Hematopoietic multipotent progenitor cell treated with erythropoietin and hydrocortisone succinate and interleukin-3 and kit ligand, for 6 days (in vitro differentiated cells): ENCODE measurements around the gene SARDH.

Source experiments
- DNase-seq: peaks from one replicate; pipeline ENCODE4 v3.0.0-alpha.2; 2015

SARDH gene

DNA sequence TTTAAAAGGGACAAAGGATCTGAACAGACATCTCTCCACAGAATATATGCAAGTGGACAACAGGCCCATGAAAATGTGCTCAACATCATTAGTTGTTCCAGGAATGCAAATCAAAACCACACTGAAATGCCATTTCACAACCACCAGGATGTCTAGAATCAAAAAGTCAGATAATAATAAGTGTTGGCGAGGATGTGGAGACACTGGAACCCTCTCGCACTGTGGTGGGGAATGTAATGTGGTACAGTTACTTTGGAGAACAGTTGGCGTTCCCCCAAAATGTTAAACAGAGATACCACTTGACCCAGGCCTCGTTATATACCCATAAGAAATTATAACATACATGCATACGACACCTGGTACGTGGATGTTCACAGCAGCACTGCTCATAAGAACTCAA is 38.6 kb downstream of the SARDH start:
- DNase-seq, result no peak

DNA sequence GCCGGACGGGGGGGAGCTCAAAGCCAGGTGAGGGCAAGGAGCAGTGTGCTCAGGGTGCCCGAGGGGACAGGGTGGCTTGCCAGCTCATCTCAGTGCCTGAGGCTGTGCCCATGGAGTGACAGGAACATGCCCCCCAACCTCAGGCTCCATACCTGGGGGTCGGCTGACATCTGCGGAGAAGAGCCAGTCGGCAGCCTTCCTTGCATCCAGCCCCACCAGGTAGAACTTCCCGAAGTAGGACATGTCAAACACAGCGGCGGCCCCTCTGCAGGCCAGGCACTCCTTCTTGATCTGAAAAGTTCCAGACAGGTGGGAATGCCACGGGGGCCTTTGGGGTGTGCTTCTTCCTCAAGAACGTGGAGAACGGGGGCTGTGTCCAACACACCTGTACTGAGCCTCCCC is 42.1 kb downstream of the SARDH start:
- DNase-seq, result no peak

DNA sequence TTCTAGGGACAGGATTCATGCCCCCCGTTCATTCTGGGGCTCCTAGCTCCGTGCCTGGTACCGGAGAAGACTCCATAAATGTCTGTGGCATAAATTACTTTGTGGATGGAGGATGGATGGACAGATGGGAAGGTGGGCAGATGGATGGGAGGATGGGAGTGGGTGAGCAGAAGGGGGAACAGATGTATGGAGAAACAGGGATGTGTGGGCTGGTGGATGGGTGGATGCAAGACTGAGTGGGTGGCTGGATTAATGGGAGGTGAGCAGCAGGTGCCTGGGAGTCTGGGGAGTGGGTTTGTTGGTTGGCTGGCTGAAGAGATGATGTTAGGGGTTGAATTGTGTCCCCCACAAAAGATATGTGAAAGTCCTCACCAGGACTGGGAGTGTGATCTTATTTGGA is 43.5 kb downstream of the SARDH start:
- no peak for DNase-seq

DNA sequence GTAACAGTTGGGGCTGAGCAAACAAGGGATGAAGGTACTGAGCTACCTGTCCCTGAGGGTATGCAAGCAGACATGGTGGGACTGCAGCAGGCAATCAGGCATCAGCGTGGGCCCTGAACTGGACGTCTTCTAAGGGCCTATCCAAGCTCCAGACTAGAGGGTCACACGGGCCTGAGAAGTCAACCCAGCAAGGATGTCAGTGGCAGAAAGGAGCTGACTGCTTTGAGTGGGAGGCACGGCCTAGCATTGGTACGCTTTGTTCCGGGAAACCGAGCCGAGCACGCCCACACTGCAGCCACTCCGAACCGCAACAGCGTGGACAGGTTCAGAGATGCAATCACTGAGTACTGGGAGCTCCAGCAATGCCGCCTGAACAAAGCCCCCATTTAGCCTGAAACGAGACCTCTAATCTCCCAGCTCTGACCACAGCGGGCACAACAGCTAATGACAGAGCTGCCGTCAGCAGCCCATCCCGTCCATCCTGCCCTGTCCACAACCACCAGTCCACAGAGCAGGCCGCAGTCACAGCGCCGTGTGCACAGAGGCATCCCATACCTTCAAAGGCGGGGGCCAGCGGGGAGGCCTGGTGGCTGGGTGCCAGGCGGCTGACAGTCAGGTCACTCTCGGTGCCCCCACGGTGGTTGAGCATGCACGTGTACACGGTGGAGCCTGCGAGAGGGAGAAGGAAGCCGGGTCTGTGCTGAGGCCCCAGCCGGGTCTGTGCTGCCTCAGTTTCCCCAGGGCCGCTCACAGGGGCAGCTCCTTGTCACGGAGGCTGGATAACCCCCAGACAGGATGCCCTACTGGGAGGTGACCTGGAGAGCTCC is 44.2 kb downstream of the SARDH start:
- DNase-seq, result no peak

DNA sequence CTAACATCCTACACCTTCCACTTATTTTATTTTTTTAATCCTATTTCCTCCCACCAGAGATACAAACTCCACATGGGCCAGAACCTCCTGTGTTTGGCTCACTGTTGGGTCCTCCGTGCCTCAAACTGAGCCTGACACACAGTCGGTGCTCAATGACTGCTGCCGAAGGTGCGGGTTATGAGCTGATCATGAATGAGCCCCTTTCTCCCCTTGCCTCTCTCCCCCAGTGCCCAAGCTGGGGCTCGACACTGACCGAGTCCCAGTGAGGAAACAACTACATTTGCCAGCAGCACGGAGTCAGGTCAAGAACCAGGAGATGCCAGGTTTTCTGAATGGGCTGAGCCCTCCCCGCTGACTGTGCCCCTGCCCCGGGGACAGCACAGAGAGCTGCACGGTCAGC is 45.0 kb downstream of the SARDH start:
- no peak for DNase-seq

DNA sequence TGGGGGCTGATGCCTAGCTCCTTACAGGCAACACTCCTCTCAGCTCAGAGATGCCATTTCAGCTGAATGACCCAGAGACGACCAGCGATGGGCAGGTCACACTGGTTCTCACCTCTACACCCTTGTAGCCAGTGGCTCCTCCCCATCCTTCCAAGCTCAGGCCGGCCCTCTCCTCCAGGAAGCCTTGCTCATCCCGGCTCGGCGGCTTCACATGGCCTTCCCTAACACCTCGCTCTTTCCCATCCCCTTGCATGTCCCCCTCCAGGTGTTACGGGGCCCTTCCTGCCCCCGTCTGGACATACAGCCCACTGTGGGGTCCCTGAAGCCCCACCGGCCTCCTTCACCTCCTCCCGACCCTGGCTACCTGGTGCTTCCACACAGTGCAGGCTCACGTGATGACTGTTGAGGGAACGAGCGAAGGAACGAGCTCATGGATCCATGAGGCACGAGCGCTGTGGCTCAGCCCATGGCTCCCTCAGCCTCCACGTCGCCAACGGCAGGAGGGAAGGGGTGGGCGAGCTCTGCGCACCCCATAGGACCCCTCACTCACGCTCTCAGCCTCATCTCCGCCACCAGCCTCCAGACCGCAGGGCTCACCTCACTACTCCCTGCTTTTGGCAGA is 45.7 kb downstream of the SARDH start:
- no peak for DNase-seq

DNA sequence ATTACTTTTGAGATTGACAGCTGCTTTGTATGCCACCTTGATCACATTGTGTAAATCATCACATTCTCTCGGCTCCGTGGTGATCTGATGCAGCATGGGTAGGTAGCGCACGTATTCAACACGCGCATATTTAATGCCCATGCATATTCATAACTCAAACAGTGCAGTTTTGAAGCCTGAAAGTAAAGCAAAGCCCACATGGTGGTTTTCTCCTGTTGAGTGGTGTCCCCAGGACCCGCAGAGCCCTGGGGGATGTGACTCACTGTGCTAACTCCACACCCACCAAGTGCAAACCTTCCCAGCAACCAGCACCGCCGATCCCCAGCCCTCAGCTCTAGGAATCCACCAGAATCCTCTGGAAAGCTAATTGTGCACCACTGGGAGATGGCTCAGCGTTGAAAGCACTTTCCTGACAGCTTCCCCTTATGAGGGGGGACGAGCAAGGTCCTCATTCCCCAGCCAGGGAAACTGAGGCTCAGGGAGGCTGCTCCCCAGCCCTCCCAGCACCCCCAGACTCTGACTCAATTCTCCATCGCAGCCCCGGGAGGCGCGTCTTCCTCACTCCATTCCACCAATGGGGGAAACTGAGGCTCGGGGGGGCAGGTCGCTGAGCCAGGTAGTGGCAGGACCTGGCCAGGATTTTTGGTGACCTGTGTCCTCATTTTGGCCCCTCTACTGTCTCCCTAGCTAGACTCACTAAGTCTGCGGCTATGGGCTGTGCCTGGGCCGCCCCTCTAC is 46.4 kb downstream of the SARDH start:
- no peak for DNase-seq

DNA sequence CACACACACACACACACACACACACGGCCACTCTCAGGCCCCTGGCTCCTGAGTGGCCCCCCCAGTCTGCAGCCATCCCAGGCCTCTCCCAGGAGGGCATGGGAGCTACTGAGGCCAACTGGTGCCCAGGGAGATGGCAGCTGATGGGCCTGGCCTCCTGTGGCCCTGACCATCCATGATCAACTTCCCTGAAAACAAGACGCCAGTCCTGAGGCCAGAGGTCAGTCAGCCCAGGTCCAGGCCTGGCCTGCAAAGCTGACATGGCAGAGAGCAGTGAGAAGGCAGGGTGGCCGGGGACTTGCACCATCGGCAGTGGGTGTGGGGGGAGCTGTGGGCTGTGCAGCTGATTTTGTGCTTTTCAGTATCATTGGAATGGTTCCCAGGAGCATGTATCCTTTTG is 47.0 kb downstream of the SARDH start:
- no peak for DNase-seq

DNA sequence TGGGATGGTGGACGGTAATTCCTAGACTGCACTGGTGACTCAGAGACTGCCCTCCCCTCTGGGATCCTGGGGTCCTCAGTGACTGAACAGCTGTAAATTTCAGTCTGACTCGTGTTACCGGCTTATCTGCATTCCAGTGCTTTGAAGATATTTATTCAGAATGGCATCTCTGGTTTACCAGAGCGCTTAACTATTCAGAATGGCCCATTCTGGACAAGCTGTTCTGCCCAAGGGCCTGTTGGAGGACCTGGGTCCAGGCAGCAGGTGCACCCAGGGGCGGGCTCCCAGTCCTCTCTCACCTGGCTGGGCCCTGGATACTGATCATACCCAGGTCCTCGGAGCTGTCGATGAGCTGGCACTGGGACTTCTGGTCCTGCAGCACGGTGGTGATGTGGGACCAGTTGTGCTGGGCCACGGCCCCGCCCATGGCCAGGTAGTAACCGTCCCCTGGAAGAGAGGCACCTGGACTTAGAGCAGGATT is 48.0 kb downstream of the SARDH start:
- no peak for DNase-seq

DNA sequence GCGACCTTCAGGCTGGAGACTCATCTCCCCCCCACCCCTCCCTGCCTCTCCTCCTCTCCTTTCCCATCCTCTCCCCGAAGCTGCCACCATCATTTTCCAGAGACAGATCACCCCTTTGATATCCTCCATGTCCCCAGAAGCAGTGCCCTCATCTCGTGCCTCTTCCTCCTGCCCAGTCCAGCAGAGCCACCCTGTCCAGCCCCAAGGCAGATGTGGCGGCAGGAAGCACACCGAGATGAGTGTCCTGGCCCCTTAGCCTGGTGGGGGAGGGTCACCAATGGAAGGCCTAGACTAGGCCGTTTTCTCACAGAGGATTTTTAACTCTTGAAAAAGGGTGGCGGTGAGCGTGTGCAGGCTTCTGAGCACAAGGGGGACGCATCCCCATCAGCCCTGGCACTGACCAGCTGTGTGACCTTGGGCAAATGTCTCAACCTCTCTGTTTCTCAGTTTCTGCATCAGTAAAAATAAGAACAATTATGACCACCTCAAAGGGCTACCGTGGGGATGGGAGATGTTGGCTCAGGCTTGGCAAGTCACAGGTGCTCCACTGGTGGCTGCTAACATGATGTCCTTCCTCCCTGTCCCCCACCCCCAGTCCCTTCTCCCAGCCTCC is 48.9 kb downstream of the SARDH start:
- no peak for DNase-seq

DNA sequence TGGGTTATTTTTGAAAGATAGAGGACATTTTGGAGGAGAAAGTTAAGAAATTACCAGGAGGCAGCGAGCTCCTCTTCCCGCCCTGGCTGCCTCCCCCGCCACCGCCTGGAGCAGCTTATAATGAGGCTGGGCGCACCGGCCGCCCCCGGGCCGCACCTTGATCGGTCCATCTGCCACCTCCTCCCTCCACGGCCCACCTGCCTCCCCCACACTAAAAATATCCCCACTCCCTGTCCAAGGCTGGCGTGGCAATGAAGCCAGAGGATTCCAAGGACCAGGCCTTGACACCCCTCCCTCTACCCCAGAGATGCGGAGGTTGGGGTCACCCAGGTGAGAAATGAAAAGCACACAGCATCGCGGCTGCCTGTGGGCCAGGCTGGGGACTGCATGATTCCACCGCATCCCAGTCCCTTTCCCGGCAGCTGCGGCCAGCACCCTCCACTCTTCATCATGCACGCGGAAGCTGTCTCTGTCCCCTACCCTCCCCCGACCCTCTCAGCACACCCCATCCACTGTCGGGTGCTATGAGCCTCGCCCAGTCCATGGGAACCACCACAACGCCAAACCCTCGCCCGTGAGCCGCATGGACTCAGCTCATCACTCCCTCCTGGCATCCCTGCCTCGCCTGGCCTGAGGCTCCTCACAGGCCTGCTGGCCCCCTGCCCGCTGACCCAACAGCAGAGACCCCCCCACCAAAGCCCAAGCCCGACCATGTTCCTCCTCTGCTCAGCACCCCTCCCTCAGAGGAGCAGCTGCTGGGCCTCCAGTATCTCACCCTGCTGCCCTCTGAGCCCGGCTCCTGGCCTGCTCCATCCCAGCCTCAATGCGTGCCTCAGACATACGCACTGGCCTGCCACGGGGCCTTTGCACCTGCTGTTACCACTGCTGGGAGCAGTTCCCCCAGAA is 50.0 kb downstream of the SARDH start:
- DNase-seq, result no peak

DNA sequence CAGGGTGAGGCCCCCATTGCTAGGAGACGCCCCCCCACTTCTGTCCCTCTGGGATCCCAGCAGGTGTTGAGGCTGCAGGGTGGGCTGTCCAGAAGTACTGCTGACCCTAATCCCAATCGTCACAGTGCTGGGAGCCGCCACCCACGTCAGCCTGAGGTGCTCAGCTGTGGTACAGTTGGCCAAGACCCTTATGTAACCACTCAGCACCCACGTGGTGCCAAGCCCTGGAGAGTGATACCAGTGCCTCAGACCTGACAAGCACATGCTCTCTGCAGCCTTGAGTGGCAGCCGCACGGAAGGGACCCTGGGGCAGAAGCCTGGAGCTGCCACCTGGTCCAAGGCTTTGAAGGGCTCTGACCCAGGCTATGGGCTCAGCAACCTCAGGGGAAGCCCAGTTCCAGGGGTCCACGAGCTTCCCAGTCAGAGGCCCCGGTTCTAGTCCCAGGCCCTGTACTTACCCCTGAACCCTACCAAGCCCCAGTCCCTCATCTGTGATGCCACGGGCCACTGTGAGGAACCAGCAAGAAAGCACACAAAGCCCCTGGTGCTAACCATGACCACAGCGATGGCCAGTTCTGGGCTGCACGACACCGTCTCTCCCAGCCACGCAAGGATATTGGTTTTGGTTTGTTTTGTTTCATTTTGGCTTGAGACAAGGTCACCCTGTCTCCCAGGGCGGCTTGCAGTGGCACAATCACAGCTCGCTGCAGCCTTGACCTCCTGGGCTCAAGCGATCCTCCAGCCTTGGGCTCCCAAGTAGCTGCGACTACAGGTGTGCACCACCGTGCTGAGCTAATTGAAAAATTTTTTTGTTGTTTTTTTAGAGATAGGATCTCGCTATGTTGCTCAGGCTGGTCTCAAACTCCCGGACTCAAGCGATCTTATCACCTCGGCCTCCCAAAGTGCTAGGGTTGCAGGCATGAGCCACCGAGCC is 51.2 kb downstream of the SARDH start:
- DNase-seq, result no peak

DNA sequence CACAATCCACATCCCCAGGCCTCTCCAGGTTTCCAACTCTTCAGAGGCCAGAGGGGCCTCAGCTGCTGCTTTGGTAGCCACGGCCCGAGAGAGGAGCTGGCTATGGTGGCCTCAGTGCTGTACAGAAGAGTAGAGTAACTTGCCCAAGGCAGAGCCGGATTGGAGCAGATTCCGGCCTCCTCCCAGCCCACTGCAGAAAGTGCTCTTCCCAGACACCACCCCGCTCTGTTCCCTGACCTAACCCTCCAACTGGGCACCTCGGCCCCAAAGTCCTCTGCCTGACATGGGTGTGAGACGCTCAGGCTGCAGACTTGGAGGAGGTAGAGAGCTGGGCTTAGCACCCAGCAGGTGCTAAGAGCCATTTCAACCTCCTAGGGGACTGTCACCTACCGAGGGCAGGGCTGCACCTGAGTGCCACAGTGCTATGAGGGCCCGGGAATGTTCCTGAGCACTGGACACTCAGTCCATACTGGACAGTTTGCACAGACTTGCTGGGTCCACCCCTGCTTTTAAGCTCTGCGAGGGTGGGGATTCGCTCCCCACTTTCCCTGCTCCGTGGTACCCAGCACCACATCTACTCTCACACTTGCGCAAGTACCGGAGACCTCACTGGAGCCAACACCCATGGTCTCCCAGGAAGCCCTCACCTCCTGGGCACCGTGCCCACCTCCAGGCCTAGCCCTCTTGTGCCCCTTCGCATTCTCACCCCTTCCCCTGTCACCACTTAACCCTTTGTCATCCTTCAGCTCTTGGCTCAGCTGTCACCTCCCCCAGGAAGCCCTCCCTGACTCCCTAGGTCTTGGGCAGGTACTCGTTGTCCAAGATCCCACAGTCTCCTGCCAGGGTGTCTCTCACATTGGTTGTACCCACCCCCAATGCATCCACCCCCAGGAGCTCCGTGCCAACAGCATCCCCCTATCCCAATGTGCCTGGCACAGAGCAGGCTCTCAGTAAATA is 52.2 kb downstream of the SARDH start:
- no peak for DNase-seq

DNA sequence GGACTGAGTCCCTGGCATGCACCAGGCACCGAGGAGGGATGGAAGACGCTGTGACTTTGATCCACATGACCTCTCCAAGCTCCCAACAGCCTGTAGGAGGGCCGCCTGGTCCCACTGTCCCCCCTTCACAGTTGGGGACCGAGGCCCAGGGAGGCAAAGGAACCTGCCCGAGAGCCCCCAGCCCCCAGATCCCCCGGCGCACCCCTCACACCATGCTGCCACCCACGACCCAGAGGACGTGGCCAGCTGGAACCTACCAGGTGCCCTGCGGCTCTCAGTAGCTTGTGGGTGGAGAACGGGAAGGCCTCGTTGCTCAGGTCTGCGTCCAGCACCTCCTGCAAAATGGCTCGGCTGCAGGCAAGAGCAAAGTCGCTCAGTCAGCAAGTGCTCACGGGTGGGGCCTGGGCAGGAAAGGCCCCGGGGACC is 53.2 kb downstream of the SARDH start:
- DNase-seq, result no peak

DNA sequence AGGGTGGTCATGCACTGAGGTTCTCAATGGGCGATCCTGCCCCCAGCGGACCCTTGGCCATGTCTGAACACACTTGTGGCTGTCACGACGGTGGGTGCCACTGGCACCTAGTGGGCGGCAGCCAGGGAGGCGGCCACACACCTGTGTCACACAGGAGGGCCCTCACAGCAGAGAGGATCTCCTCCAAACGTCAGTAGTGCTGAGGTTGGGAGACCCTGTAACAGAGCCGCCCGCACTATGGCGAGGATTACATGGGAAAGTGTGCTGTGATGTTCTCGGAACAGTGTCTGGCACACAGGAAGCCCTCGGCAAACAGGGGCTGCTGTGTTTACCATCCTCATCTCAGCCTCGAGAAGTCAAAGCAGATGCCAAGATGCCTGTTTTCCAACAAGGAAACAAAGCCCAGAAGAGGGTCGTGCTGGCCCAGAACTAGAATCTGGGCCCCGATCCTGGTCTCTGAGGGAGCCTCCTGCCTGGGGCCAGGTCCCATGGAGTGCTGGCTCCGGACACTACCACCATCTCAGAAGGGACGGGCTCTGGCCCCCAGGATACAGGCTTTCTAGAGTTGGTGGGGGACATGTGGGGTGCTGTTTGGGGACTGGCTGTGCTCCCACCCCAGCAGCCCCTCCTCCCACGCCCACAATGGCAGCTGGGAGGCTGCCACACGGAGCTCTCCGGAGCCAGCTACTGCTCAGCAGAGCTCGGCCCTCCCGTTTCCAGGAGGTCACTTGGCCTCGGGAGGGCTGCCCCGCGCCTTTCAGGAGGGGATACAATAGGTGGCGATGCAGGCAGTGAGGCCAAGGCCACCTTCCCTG is 53.8 kb downstream of the SARDH start:
- DNase-seq, result no peak

DNA sequence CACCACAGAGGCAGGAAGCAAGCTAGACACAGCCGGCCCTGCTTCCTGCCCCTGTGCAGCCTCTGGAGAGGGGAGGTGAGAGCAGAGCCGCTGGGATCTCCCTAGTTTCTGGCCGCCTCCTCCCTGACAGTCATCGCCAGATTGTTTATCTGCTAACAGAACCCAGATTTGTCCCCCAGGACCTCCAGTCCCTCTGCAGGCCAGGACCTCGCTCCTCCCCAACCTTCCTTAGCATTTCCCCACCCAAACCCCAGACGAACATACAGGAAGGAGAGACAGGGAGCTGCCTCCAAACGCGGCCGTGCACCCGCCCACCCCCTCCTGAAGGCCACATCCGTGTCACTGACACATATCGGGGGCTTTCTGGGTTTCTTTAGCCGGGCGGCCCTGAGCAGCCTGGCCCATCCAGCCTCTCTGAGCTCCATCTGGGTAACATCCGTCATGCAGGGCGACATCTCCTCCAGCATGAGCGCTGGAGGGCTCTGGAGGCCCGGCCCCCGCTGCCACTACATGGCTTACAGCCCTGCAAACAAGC is 54.5 kb downstream of the SARDH start:
- no peak for DNase-seq

DNA sequence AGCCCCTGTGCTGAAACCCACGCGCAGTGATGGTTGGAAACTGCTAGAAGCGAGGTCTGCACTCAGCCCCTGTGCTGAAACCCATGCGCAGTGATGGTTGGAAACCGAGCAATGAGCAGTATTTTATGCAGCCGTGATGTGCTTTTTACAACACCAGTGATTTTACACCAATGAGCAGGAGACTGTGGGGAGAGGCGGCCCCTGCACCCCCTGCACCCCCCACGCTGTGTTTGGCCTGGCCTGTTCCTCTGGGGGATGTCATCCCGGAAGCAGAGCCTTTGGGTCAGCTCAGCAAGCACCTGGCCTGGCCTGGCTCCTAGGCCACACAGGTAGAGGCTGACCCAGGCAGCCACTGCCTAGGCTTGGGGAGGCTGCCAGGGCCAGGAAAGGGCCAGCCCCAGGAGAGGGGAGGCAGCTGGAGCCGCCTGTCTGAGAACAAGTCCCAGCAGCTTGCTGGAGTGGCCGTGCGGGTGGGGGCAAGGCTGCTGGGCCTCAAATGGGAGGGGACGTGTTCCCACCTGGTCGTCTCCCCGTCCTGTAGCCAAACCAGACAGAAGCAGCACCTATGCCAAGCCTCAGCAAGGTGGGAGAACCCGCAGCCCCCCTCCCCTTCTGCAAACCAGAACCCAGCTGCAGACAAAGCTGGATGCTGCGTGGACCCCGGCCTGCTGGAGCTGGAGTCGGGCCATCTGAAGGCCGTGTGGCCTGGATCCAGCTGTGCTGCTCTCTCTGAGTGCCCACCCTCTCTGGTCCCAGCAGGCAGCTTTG is 55.1 kb downstream of the SARDH start:
- no peak for DNase-seq
